H1 (cell line): ENCODE measurements around the gene SLC37A3. TPM values are rescaled to one million over a fixed set of nuclear protein-coding genes. Genes with fewer than 3 reads are reported as not detected.

Experiments
- CTCF ChIA-PET: fragments of 300-600 bp; sonication (Branson Sonifier 250); formaldehyde crosslinking; loops from one replicate; lab custom pipeline; 2021; ENCODE audit not compliant: partially characterized antibody; lab: Charles Lee
- POLR2A ChIA-PET: fragments of 300-600 bp; sonication (Branson Sonifier 250); formaldehyde crosslinking; loops from one replicate; lab custom pipeline; 2021; ENCODE audit warnings: inconsistent platforms; ENCODE audit not compliant: partially characterized antibody; lab: Charles Lee
- DNase-seq, 2 experiments: peaks; one replicate each; pipeline versions ENCODE4 v3.0.0 to v3.0.0-alpha.2; 2010 to 2022; ENCODE audit warnings: low spot score in 2 of 2, low read depth in 1 of 2, mixed read lengths in 1 of 2
- FAIRE-seq: peaks from 2 replicates; lab custom pipeline; 2011; peaks lifted over from hg19 to GRCh38; lab: Jason Lieb, UNC
- H2AFZ ChIP-seq: 2 replicates; pipeline ENCODE4 v1.8.1; 2012; ENCODE audit warnings: low read length, inconsistent platforms
- H2AK5ac ChIP-seq: 2 replicates; pipeline ENCODE4 v1.6.1; 2013; ENCODE audit warnings: low read depth, low read length
- H2BK120ac ChIP-seq: replicated peaks from 2 replicates; pipeline ENCODE3; 2013; ENCODE audit warnings: low read depth, low read length, inconsistent platforms
- H2BK12ac ChIP-seq: 2 replicates; pipeline ENCODE4 v1.6.1; 2013; ENCODE audit warnings: low read depth, low read length
- H2BK15ac ChIP-seq: 2 replicates; pipeline ENCODE4 v1.6.1; 2013; ENCODE audit warnings: low read length
- H2BK20ac ChIP-seq: 2 replicates; pipeline ENCODE4 v1.6.1; 2013; ENCODE audit warnings: low read length
- H2BK5ac ChIP-seq: 2 replicates; pipeline ENCODE4 v1.6.1; 2013; ENCODE audit warnings: low read depth, low read length
- H3K14ac ChIP-seq: 2 replicates; pipeline ENCODE4 v1.6.1; 2013; ENCODE audit warnings: inconsistent platforms; ENCODE audit not compliant: insufficient read length
- H3K18ac ChIP-seq: 2 replicates; pipeline ENCODE4 v1.6.1; 2013; ENCODE audit warnings: low read length; ENCODE audit errors: extremely low read depth
- H3K23ac ChIP-seq: 2 replicates; pipeline ENCODE4 v1.6.1; 2013; ENCODE audit warnings: inconsistent platforms; ENCODE audit not compliant: insufficient read length
- H3K23me2 ChIP-seq: 2 replicates; pipeline ENCODE4 v1.6.1; 2013; ENCODE audit warnings: low read depth, low read length
- H3K27ac ChIP-seq: 2 replicates; pipeline ENCODE4 v1.6.1; 2011; ENCODE audit warnings: low read depth, low read length, inconsistent platforms
- H3K27me3 ChIP-seq, 4 experiments: replicated peaks in 1 of 4; 1 replicate in 1 of 4; 2 replicates in 3 of 4; pipeline versions ENCODE4 v1.6.1 to v1.8.1; 2011 to 2013; ENCODE audit warnings: low read length in 3 of 4, mild to moderate bottlenecking in 3 of 4, inconsistent platforms in 2 of 4, mixed read lengths in 2 of 4, moderate library complexity in 1 of 4; ENCODE audit not compliant: control insufficient read depth in 3 of 4, insufficient read depth in 3 of 4; ENCODE audit errors: extremely low read depth in 1 of 4
- H3K36me3 ChIP-seq, 4 experiments: 2 replicates each; pipeline versions ENCODE4 v1.6.1 to v1.8.1; 2011 to 2013; ENCODE audit warnings: mild to moderate bottlenecking in 4 of 4, low read length in 3 of 4, moderate library complexity in 2 of 4, control low read depth in 1 of 4, inconsistent platforms in 1 of 4; ENCODE audit not compliant: insufficient read depth in 4 of 4, control insufficient read depth in 2 of 4
- H3K4ac ChIP-seq: replicated peaks from 2 replicates; pipeline ENCODE3; 2013; ENCODE audit warnings: low read length, low read depth, mixed read lengths, inconsistent platforms; ENCODE audit not compliant: insufficient read length
- H3K4me1 ChIP-seq, 4 experiments: replicated peaks in 1 of 4; 1 replicate in 1 of 4; 2 replicates in 3 of 4; pipeline versions ENCODE4 v1.6.1 to v1.8.1; 2011 to 2013; ENCODE audit warnings: low read length in 3 of 4, inconsistent platforms in 2 of 4, mixed read lengths in 1 of 4; ENCODE audit not compliant: insufficient read depth in 4 of 4, control insufficient read depth in 3 of 4
- H3K4me2 ChIP-seq, 2 experiments: 2 replicates each; pipeline versions ENCODE4 v1.6.1 to v1.8.1; 2011 to 2013; ENCODE audit warnings: low read depth in 2 of 2, low read length in 2 of 2, control low read depth in 1 of 2, inconsistent platforms in 1 of 2, mild to moderate bottlenecking in 1 of 2; ENCODE audit not compliant: insufficient read depth in 1 of 2
- H3K4me3 ChIP-seq, 4 experiments: fragments of 200-600, 300-600 bp in 1 of 4; sonication (generic), shearing (Covaris generic), sonication (Bioruptor Twin) in 1 of 4; 2 replicates each; pipeline versions ENCODE4 v1.5.1 to v1.8.1; 2011 to 2016; ENCODE audit warnings: low read length in 4 of 4, low read depth in 3 of 4, control low read depth in 2 of 4, inconsistent platforms in 2 of 4, mild to moderate bottlenecking in 2 of 4, mixed read lengths in 1 of 4, moderate library complexity in 1 of 4; ENCODE audit not compliant: insufficient read depth in 2 of 4; ENCODE audit errors: extremely low read depth in 1 of 4
- H3K56ac ChIP-seq: replicated peaks from 2 replicates; pipeline ENCODE3; 2013; ENCODE audit warnings: low read depth, mild to moderate bottlenecking, mixed read lengths, low read length, inconsistent platforms; ENCODE audit not compliant: insufficient read length
- H3K79me1 ChIP-seq: 2 replicates; pipeline ENCODE4 v1.6.1; 2013; ENCODE audit warnings: low read depth, low read length, control low read depth
- H3K79me2 ChIP-seq, 2 experiments: 2 replicates each; pipeline versions ENCODE4 v1.6.1 to v1.8.1; 2012 to 2013; ENCODE audit warnings: low read length in 2 of 2, mild to moderate bottlenecking in 2 of 2, inconsistent platforms in 1 of 2; ENCODE audit not compliant: insufficient read depth in 2 of 2, control insufficient read depth in 1 of 2
- H3K9ac ChIP-seq, 4 experiments: replicated peaks in 1 of 4; 1 replicate in 1 of 4; 2 replicates in 3 of 4; pipeline versions ENCODE4 v1.6.1 to v1.8.1; 2011 to 2013; ENCODE audit warnings: low read depth in 3 of 4, low read length in 3 of 4, control low read depth in 2 of 4, mild to moderate bottlenecking in 2 of 4, moderate library complexity in 2 of 4, inconsistent platforms in 1 of 4; ENCODE audit errors: extremely low read depth in 1 of 4
- H3K9me3 ChIP-seq, 2 experiments: 2 replicates each; pipeline versions ENCODE4 v1.6.1 to v1.8.1; 2012 to 2013; ENCODE audit warnings: mild to moderate bottlenecking in 2 of 2, moderate library complexity in 2 of 2, control low read depth in 1 of 2, inconsistent platforms in 1 of 2, low read depth in 1 of 2, low read length in 1 of 2, mixed read lengths in 1 of 2; ENCODE audit not compliant: insufficient read depth in 2 of 2
- H4K20me1 ChIP-seq, 2 experiments: replicated peaks in 1 of 2; 2 replicates each; pipeline versions ENCODE3 to v1.8.1; 2011 to 2013; ENCODE audit warnings: inconsistent platforms in 2 of 2, low read length in 2 of 2, mild to moderate bottlenecking in 1 of 2; ENCODE audit not compliant: insufficient read depth in 2 of 2, control insufficient read depth in 1 of 2
- H4K5ac ChIP-seq: 2 replicates; pipeline ENCODE4 v1.6.1; 2013; ENCODE audit warnings: low read length, low read depth, mixed read lengths, inconsistent platforms; ENCODE audit not compliant: insufficient read length
- H4K8ac ChIP-seq: 2 replicates; pipeline ENCODE4 v1.8.0; 2013; ENCODE audit warnings: mild to moderate bottlenecking, moderate library complexity, low read length, inconsistent platforms; ENCODE audit not compliant: insufficient read depth; ENCODE audit errors: extremely low read depth
- H4K91ac ChIP-seq: replicated peaks from 2 replicates; pipeline ENCODE3; 2013; ENCODE audit warnings: low read length, mixed read lengths, inconsistent platforms; ENCODE audit not compliant: insufficient read length
- CTCF ChIP-seq, 3 experiments: IDR thresholded peaks; 1 replicate in 2 of 3; 2 replicates in 1 of 3; pipeline versions ENCODE4 v1.5.1 to v1.6.1; 2011; ENCODE audit warnings: low read length in 3 of 3, mild to moderate bottlenecking in 3 of 3, inconsistent platforms in 2 of 3, low read depth in 1 of 3, moderate library complexity in 1 of 3; ENCODE audit not compliant: insufficient read depth in 1 of 3; ENCODE audit errors: control extremely low read depth in 1 of 3
- EGR1 ChIP-seq: IDR thresholded peaks from 2 replicates; pipeline ENCODE4 v1.6.1; 2011; ENCODE audit warnings: low read depth, low read length, borderline replicate concordance
- JUND ChIP-seq: IDR thresholded peaks from 2 replicates; pipeline ENCODE4 v1.6.1; 2011; ENCODE audit warnings: mild to moderate bottlenecking, improper control_type of control experiment, low read length
- NANOG ChIP-seq: IDR thresholded peaks from 2 replicates; pipeline ENCODE4 v1.6.1; 2011; ENCODE audit warnings: low read length, low read depth, mild to moderate bottlenecking, inconsistent platforms; ENCODE audit not compliant: insufficient read depth, poor library complexity, severe bottlenecking
- WGBS, 2 experiments: shearing (Covaris generic) in 1 of 2; methylation state at CpG; one replicate each; pipeline versions ENCODE4 v1.1.6 to v1.1.7; 2013 to 2015; ENCODE audit warnings: low lambda C conversion rate in 2 of 2, mixed read lengths in 2 of 2, inconsistent platforms in 1 of 2, low coverage in 1 of 2, missing lambda C conversion rate in 1 of 2; ENCODE audit not compliant: insufficient replicate concordance in 2 of 2, insufficient coverage in 1 of 2, insufficient read length in 1 of 2; ENCODE audit errors: extremely low coverage in 1 of 2, missing lambda C conversion rate in 1 of 2; 5-methylcytosine and 5-hydroxymethylcytosine counted together
- polyA plus RNA-seq, 7 experiments: library from polyadenylated mRNA; depleted of rRNA in 3 of 7; stranded (reverse) in 5 of 7; unstranded in 2 of 7; fragments of >200 nt in 5 of 7; fragments of 200-250 nt in 2 of 7; gene quantifications; 1 replicate in 5 of 7; 2 replicates in 1 of 7; 4 replicates in 1 of 7; pipeline versions ENCODE4 v1.2.1 to v1.2.3, GENCODE V29; 2011 to 2013; ENCODE audit warnings: missing spikeins in 2 of 7, mixed read lengths in 2 of 7
- total RNA-seq: library from RNA; stranded (reverse); fragmentation: NEBNext Ultra II Directional; extraction: Animal tissue kit (Norgen Biotek cat#: 25700); gene quantifications from 2 replicates; pipeline ENCODE4 v1.2.1, GENCODE V29; 2021

SLC37A3 gene
- total and polyA plus RNA-seq, 2 of the 8 experiments (the other 6 are each of a cell fraction or from before 2014, with no cell fraction given) = 58.2 to 71.0 TPM

DNA sequence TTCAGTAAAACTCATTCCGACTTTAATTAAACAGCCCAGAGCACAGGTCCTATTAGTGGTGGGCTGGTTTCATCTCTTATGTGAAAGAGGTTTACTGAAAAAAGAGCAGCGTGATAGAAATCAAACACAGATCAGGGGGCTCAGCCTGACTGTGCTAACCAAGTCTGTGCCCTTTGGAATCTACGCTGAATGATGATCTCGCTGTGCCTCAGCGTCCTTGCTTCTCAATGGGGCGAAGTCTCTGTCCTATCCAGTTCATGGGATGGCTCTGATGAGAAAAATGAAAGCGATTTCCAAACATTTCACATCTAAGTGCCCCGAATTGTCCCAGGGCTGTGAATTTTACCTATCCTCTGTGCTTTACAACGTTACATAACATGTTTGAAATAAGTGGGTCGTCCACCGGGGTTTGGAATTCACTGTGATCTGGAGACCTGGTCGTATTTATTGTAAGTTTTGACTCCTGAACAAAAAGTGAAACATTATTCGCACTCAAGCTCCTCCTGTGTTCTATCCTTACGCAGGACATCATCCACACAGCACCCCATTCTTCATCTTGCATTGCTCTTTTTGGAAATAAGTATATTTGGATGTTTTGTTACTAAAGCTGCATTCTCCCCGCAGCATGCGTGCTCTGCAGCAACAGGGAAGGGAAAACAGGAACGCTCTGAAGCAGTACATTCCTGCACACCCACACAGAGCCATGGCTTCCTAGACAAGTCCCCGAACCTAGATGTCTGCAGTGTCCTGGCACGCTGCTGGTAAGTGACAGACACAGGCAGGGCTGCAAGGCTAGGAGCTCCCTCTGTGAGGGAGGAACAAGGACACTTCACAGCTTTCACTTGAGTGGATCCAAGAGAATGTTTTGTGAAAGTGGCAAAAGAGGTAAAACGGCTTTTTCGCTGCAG is 83.5 kb downstream of the SLC37A3 start:
- Histone ChIP-seq H2BK120ac (no peak overlapping the region), H3K79me2 (no peaks in the 10 kb centered on the region), H2BK20ac (no peak overlapping the region), H3K4ac (no peak overlapping the region), H2AFZ (no peak overlapping the region), H3K36me3 (no peaks in the 10 kb centered on the region), H4K5ac (no peak overlapping the region), H3K9ac (no peak overlapping the region), H4K20me1 (no peaks in the 10 kb centered on the region), H2AK5ac (no peak overlapping the region), H2BK15ac (no peak overlapping the region), H3K4me1 (no peaks in the 10 kb centered on the region), H4K91ac (no peak overlapping the region), H2BK5ac (no peak overlapping the region), H3K56ac (no peak overlapping the region), H3K27ac (no peak overlapping the region), H2BK12ac (no peak overlapping the region)
- 87% methylated on average over 21 of the region's 21 CpGs; no CpG with 5 or more reads in 1 of the 2 experiments for WGBS, 2 experiments
- ChIA-PET CTCF (no interaction called here), POLR2A (no interaction called here)
- FAIRE-seq = no peak
- TF ChIP-seq JUND (no peak), EGR1 (no peak), NANOG (no peak), CTCF (IDR thresholded peaks at IDR 0.05; ENCODE audit: control extremely low read depth in 1 of 3, insufficient read depth in 1 of 3, low read depth in 1 of 3, low read length in 3 of 3) (no peak)
- TF ChIP-seq, all 59 proteins: peak for 0
- H3K79me1 ChIP-seq = no peaks in the 10 kb centered on the region
- H3K27me3 ChIP-seq = no peaks in the 10 kb centered on the region
- no peak overlapping the region for H3K4me3 ChIP-seq
- H3K23ac ChIP-seq = no peak overlapping the region
- no peak overlapping the region for H4K8ac ChIP-seq
- no peak overlapping the region for H3K14ac ChIP-seq
- peaks cover 3% of the 10 kb centered on the region in 2 experiments; a peak in 2 of 4 replicates for H3K9me3 ChIP-seq
- H3K18ac ChIP-seq = no peak overlapping the region
- no peaks in the 10 kb centered on the region for H3K23me2 ChIP-seq
- DNase-seq = no peak
- no peak overlapping the region for H3K4me2 ChIP-seq
